ENCODE measurements around the gene ZFAND3.

DNA sequence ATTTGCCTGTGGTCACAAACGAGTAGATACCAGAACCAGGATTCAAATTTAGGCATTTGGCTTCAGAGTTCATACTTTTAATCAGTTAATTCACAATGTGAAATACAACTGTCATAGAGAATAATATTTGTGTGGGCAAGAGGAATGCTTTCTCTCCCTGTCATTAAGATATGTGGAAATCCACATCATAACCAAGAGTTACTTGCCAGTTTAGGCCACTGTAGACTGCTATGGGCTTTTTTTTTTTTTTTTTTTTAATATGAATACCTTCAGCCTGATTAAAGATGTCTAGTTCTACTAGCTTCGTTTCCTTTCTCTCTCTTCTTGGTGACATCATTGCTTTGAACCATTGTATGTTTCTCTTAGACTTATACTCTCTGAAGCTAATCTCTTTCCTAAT lies 244.9 kb downstream of the ZFAND3 start:
- TF ChIP-seq FOXM1 (IDR thresholded peaks at IDR 0.05; ENCODE audit: low read depth): no peak
- TF ChIP-seq MAX (IDR thresholded peaks at IDR 0.05; ENCODE audit: low read depth): no peak
- TF ChIP-seq MEF2A (IDR thresholded peaks at IDR 0.05; ENCODE audit: borderline replicate concordance, low read depth): no peak

All from SK-N-SH (cell line).